Gastrocnemius medialis (tissue), 4 donors: ENCODE results near the gene PROS1. TPM values are rescaled to one million over a fixed set of nuclear protein-coding genes. Genes with fewer than 3 reads are reported as not detected.
"Not testable (repeated sequence)": the region's sequence is repeated elsewhere in the genome, so short reads cannot be mapped to it uniquely, and the experiment has no call there.

Experiments
- ATAC-seq, 2 donors: fragments of 150-250 bp; one replicate each; pipeline ENCODE4 v1.9.1; 2016
- DNase-seq, 2 donors: peaks; one replicate each; pipeline ENCODE4 v3.0.0-alpha.2; 2019
- H3K27ac ChIP-seq, 4 donors: fragments of 200-600 bp; sonication (generic); 1 replicate in 1 of 4; 2 replicates in 3 of 4; pipeline ENCODE4 v1.5.1; 2016 to 2018; ENCODE audit warnings: mild to moderate bottlenecking in 2 of 4, moderate library complexity in 1 of 4
- H3K27me3 ChIP-seq, 3 donors: fragments of 200-600 bp; sonication (generic) in 2 of 3; 1 replicate in 1 of 3; 2 replicates in 2 of 3; pipeline versions ENCODE4 v1.5.1 to v1.6.0; 2016 to 2019; ENCODE audit warnings: mild to moderate bottlenecking in 1 of 3, moderate library complexity in 1 of 3
- H3K36me3 ChIP-seq, 2 donors: fragments of 200-600 bp; sonication (generic) in 1 of 2; one replicate each; pipeline ENCODE4 v1.5.1; 2017 to 2018
- H3K4me1 ChIP-seq, 2 donors: fragments of 200-600 bp; sonication (generic) in 1 of 2; one replicate each; pipeline ENCODE4 v1.5.1; 2016 to 2017; ENCODE audit warnings: mild to moderate bottlenecking in 2 of 2
- H3K4me3 ChIP-seq, 4 donors: fragments of 200-600 bp; sonication (generic) in 3 of 4; 1 replicate in 1 of 4; 2 replicates in 3 of 4; pipeline ENCODE4 v1.5.1; 2016 to 2019; ENCODE audit warnings: mild to moderate bottlenecking in 2 of 4
- H3K9me3 ChIP-seq, 3 donors: fragments of 200-600 bp; sonication (generic) in 2 of 3; 1 replicate in 1 of 3; 2 replicates in 2 of 3; pipeline ENCODE4 v1.5.1; 2016 to 2019
- CTCF ChIP-seq, 5 experiments: fragments of 450-650 bp in 3 of 5; fragments of 200-600 bp in 2 of 5; sonication (generic) in 2 of 5; IDR thresholded peaks in 4 of 5; conservative IDR thresholded peaks in 1 of 5; 1 replicate in 4 of 5; 2 replicates in 1 of 5; pipeline ENCODE4 v1.5.1; 2016 to 2019; ENCODE audit warnings: antibody characterized with exemption in 5 of 5, mild to moderate bottlenecking in 3 of 5, moderate library complexity in 3 of 5
- POLR2A ChIP-seq, 2 donors: fragments of 450-650 bp; IDR thresholded peaks; one replicate each; pipeline ENCODE4 v1.6.1; 2017; ENCODE audit warnings: antibody characterized with exemption in 2 of 2, mild to moderate bottlenecking in 2 of 2, moderate library complexity in 2 of 2
- in situ Hi-C, 4 donors: fragments of 200-750 bp; cut with MboI; loops; one replicate each; pipeline versions ENCODE4 v1.15.0 to v1.8.0; 2017; ENCODE audit warnings: low sequenced_read_pairs in 4 of 4
- intact Hi-C: fragments of 100-400 bp; cut with DNase I; formaldehyde crosslinking; loops from one replicate; pipeline ENCODE4 v1.15.1; 2023; ENCODE audit warnings: low total_unique reads
- total RNA-seq, 4 donors: library from RNA; depleted of rRNA; stranded (reverse); fragments of >200 nt; gene quantifications; one replicate each; pipeline versions ENCODE4 v1.1.0 to v1.2.3, GENCODE V29; 2016

PROS1 gene
- total RNA-seq, 4 donors from 2014 or later: 5.0 to 8.3 (median 7.6) TPM

GRCh38 chr3:93873412-93873811, 100.3 kb downstream of the PROS1 start:
- H3K4me1 ChIP-seq, in situ Hi-C loops, DNase-seq, H3K27ac ChIP-seq, H3K27me3 ChIP-seq, H3K36me3 ChIP-seq, H3K9me3 ChIP-seq, H3K4me3 ChIP-seq, ATAC-seq, intact Hi-C loops: not testable (repeated sequence)

GRCh38 chr3:93867425-93867824, 106.3 kb downstream of the PROS1 start:
- DNase-seq: no peak
- no peaks in the 10 kb centered on the region for H3K4me1 ChIP-seq
- H3K27me3 ChIP-seq: no peaks in the 10 kb centered on the region
- ATAC-seq: no peak
- no peak overlapping the region for H3K4me3 ChIP-seq
- no peak overlapping the region for H3K27ac ChIP-seq
- H3K9me3 ChIP-seq: no peaks in the 10 kb centered on the region
- no peaks in the 10 kb centered on the region for H3K36me3 ChIP-seq
- TF ChIP-seq POLR2A (IDR thresholded peaks at IDR 0.05): no peak
- in situ Hi-C loops (no loop called here), intact Hi-C loops (no loop called here)

GRCh38 chr3:93861017-93861416, 112.7 kb downstream of the PROS1 start:
- Histone ChIP-seq H3K27me3 (no peaks in the 10 kb centered on the region), H3K27ac (no peak overlapping the region), H3K9me3 (no peaks in the 10 kb centered on the region), H3K36me3 (no peaks in the 10 kb centered on the region), H3K4me3 (no peak overlapping the region), H3K4me1 (no peaks in the 10 kb centered on the region)
- DNase-seq (no peak), ATAC-seq (no peak)
- in situ Hi-C loops (no loop called here), intact Hi-C loops (no loop called here)
- TF ChIP-seq CTCF (IDR thresholded peaks at IDR 0.05 in 4 of 5, conservative IDR thresholded peaks at IDR 0.05 in 1 of 5) (no peak), POLR2A (IDR thresholded peaks at IDR 0.05) (no peak)

- no peak overlapping the region for H3K27ac ChIP-seq
- no peak overlapping the region for H3K4me3 ChIP-seq
- no peak for DNase-seq
- H3K4me1 ChIP-seq: no peaks in the 10 kb centered on the region
- no peak for ATAC-seq
- intact Hi-C loops (no loop called here), in situ Hi-C loops (no loop called here)
- no peaks in the 10 kb centered on the region for H3K27me3 ChIP-seq
- TF ChIP-seq POLR2A (IDR thresholded peaks at IDR 0.05): no peak
- no peak for TF ChIP-seq CTCF (IDR thresholded peaks at IDR 0.05 in 4 of 5, conservative IDR thresholded peaks at IDR 0.05 in 1 of 5)
- no peaks in the 10 kb centered on the region for H3K36me3 ChIP-seq
- no peaks in the 10 kb centered on the region for H3K9me3 ChIP-seq
Observed at GRCh38 chr3:93855401-93855800, 118.3 kb downstream of the PROS1 start.

- in situ Hi-C loops, DNase-seq, H3K4me1 ChIP-seq, H3K27me3 ChIP-seq, H3K9me3 ChIP-seq, H3K36me3 ChIP-seq, intact Hi-C loops, H3K27ac ChIP-seq, ATAC-seq, H3K4me3 ChIP-seq: not testable (repeated sequence)
Observed at GRCh38 chr3:93852228-93852627, 121.5 kb downstream of the PROS1 start.

- in situ Hi-C loops (no loop called here), intact Hi-C loops (no loop called here)
- H3K9me3 ChIP-seq: no peaks in the 10 kb centered on the region
- no peaks in the 10 kb centered on the region for H3K27me3 ChIP-seq
- H3K36me3 ChIP-seq: no peaks in the 10 kb centered on the region
- H3K4me1 ChIP-seq: no peaks in the 10 kb centered on the region
- TF ChIP-seq POLR2A (IDR thresholded peaks at IDR 0.05) (no peak), CTCF (IDR thresholded peaks at IDR 0.05 in 4 of 5, conservative IDR thresholded peaks at IDR 0.05 in 1 of 5) (no peak)
- H3K27ac ChIP-seq: no peak overlapping the region
- DNase-seq: no peak
- H3K4me3 ChIP-seq: no peak overlapping the region
- no peak for ATAC-seq
Observed at GRCh38 chr3:93843981-93844380, 129.7 kb downstream of the PROS1 start.

GRCh38 chr3:93839193-93839592, 134.5 kb downstream of the PROS1 start:
- in situ Hi-C loops, H3K27me3 ChIP-seq, intact Hi-C loops: not testable (repeated sequence)

More at GRCh38 chr3:93839193-93839592, 134.5 kb downstream of the PROS1 start:
- not testable (repeated sequence) for H3K4me1 ChIP-seq, H3K9me3 ChIP-seq, H3K27ac ChIP-seq, H3K36me3 ChIP-seq, ATAC-seq, DNase-seq, H3K4me3 ChIP-seq
